Left lobe of liver (tissue), 2 donors: Measurements from ENCODE around the gene TANC1. TPM values are rescaled to one million over a fixed set of nuclear protein-coding genes. Genes with fewer than 3 reads are reported as not detected.

Source experiments
- ATAC-seq: fragments of 200-7000 bp; cut with Tn5 transposase; one replicate; pipeline ENCODE4 v1.9.1; 2020; ENCODE audit warnings: mild to moderate bottlenecking, moderate library complexity
- DNase-seq: peaks from one replicate; pipeline ENCODE4 v3.0.0-alpha.2; 2020; ENCODE audit warnings: low spot score
- total RNA-seq: library from RNA; stranded (reverse); gene quantifications from one replicate; pipeline ENCODE4 v1.2.1, GENCODE V29; 2021
- donor health status: DM: no; HTN: no; CAD: no; lungs with moderate emphysema.
- donor health status: DM: no; HTN: yes; CAD: no.

The TANC1 gene
- total RNA-seq, 1 donor from 2014 or later = 5.0 TPM

- ATAC-seq = no peak
These were observed 185.5 kb downstream of the TANC1 start for GRCh38 chr2:159153951-159154350.

GRCh38 chr2:159154366-159154765 lies 185.9 kb downstream of the TANC1 start:
- no peak for ATAC-seq

More at GRCh38 chr2:159153951-159154350, 185.5 kb downstream of the TANC1 start:
- no peak for DNase-seq

GRCh38 chr2:159155320-159155719 lies 186.9 kb downstream of the TANC1 start:
- DNase-seq (no peak), ATAC-seq (peak; percentile 14)

More at GRCh38 chr2:159154366-159154765, 185.9 kb downstream of the TANC1 start:
- no peak for DNase-seq

- no peak for DNase-seq
- ATAC-seq = peak; percentile 65
These were observed 187.4 kb downstream of the TANC1 start for GRCh38 chr2:159155791-159156190.

GRCh38 chr2:159156834-159157233 lies 188.4 kb downstream of the TANC1 start:
- peak; percentile 50 for ATAC-seq

GRCh38 chr2:159157361-159158209 lies 189.1 kb downstream of the TANC1 start:
- DNase-seq (no peak), ATAC-seq (no peak)

More at GRCh38 chr2:159156834-159157233, 188.4 kb downstream of the TANC1 start:
- no peak for DNase-seq

GRCh38 chr2:159160412-159160811 lies 192.0 kb downstream of the TANC1 start:
- ATAC-seq (no peak), DNase-seq (no peak)

- no peak for DNase-seq
- ATAC-seq = no peak
These were observed 192.5 kb downstream of the TANC1 start for GRCh38 chr2:159160954-159161353.

- DNase-seq (no peak), ATAC-seq (no peak)
These were observed 195.5 kb downstream of the TANC1 start for GRCh38 chr2:159163930-159164329.

GRCh38 chr2:159164457-159164911 lies 196.0 kb downstream of the TANC1 start:
- peak; percentile 54 for ATAC-seq
- DNase-seq = no peak

GRCh38 chr2:159165048-159165447 lies 196.6 kb downstream of the TANC1 start:
- DNase-seq = no peak
- no peak for ATAC-seq

GRCh38 chr2:159168707-159169106 lies 200.3 kb downstream of the TANC1 start:
- no peak for DNase-seq
- no peak for ATAC-seq

- DNase-seq = no peak
- ATAC-seq = no peak
These were observed 200.7 kb downstream of the TANC1 start for GRCh38 chr2:159169187-159169586.

GRCh38 chr2:159172403-159172802 lies 204.0 kb downstream of the TANC1 start:
- ATAC-seq (peak; percentile 59), DNase-seq (no peak)

- ATAC-seq (no peak), DNase-seq (no peak)
These were observed 206.3 kb downstream of the TANC1 start for GRCh38 chr2:159174759-159175158.

- DNase-seq = no peak
- no peak for ATAC-seq
These were observed 206.7 kb downstream of the TANC1 start for GRCh38 chr2:159175182-159175581.

GRCh38 chr2:159175927-159176326 lies 207.5 kb downstream of the TANC1 start:
- ATAC-seq (no peak), DNase-seq (no peak)

- ATAC-seq (no peak), DNase-seq (no peak)
These were observed 208.1 kb downstream of the TANC1 start for GRCh38 chr2:159176555-159176954.

- DNase-seq (no peak), ATAC-seq (no peak)
These were observed 208.9 kb downstream of the TANC1 start for GRCh38 chr2:159177357-159177756.

GRCh38 chr2:159177957-159178356 lies 209.5 kb downstream of the TANC1 start:
- no peak for ATAC-seq
- no peak for DNase-seq

GRCh38 chr2:159179096-159179495 lies 210.7 kb downstream of the TANC1 start:
- ATAC-seq (no peak), DNase-seq (no peak)

GRCh38 chr2:159179696-159180095 lies 211.3 kb downstream of the TANC1 start:
- DNase-seq (no peak), ATAC-seq (no peak)

GRCh38 chr2:159183346-159183745 lies 214.9 kb downstream of the TANC1 start:
- DNase-seq = no peak
- no peak for ATAC-seq
